GM18505 (cell line): ENCODE measurements around the gene DSCAM.

Experiments
- ATAC-seq: cut with Tn5 transposase; IDR thresholded peaks from one replicate; pipeline ENCODE4 v1.9.1; 2021; ENCODE audit not compliant: unreplicated experiment
- POLR2A ChIP-seq: IDR thresholded peaks from 4 replicates; pipeline ENCODE4 v1.6.1; 2011; ENCODE audit warnings: borderline replicate concordance; ENCODE audit not compliant: insufficient read depth, insufficient read length; ENCODE audit errors: extremely low read depth

The DSCAM gene

GRCh38 chr21:40595806-40596205 lies 251.2 kb downstream of the DSCAM start:
- TF ChIP-seq POLR2A: no peak
- ATAC-seq: no peak

GRCh38 chr21:40587736-40588346 lies 259.1 kb downstream of the DSCAM start:
- TF ChIP-seq POLR2A: no peak
- ATAC-seq: no peak

GRCh38 chr21:40586575-40586974 lies 260.4 kb downstream of the DSCAM start:
- no peak for TF ChIP-seq POLR2A
- no peak for ATAC-seq

- no peak for ATAC-seq
- no peak for TF ChIP-seq POLR2A
Measured at GRCh38 chr21:40577285-40578043, 269.5 kb downstream of the DSCAM start.

- no peak for ATAC-seq
- no peak for TF ChIP-seq POLR2A
Measured at GRCh38 chr21:40575976-40576375, 271.0 kb downstream of the DSCAM start.

GRCh38 chr21:40569357-40569756 lies 277.6 kb downstream of the DSCAM start:
- no peak for TF ChIP-seq POLR2A
- no peak for ATAC-seq

- TF ChIP-seq POLR2A: no peak
- no peak for ATAC-seq
Measured at GRCh38 chr21:40568807-40569206, 278.2 kb downstream of the DSCAM start.

- ATAC-seq: no peak
- TF ChIP-seq POLR2A: no peak
Measured at GRCh38 chr21:40567501-40567900, 279.5 kb downstream of the DSCAM start.

GRCh38 chr21:40566486-40566885 lies 280.5 kb downstream of the DSCAM start:
- TF ChIP-seq POLR2A: no peak
- ATAC-seq: no peak

GRCh38 chr21:40564318-40564717 lies 282.6 kb downstream of the DSCAM start:
- no peak for ATAC-seq
- TF ChIP-seq POLR2A: no peak

- no peak for ATAC-seq
- no peak for TF ChIP-seq POLR2A
Measured at GRCh38 chr21:40563900-40564299, 283.1 kb downstream of the DSCAM start.

GRCh38 chr21:40562242-40563002 lies 284.5 kb downstream of the DSCAM start:
- no peak for ATAC-seq
- TF ChIP-seq POLR2A: no peak

- TF ChIP-seq POLR2A: no peak
- no peak for ATAC-seq
Measured at GRCh38 chr21:40556442-40556968, 290.5 kb downstream of the DSCAM start.

GRCh38 chr21:40555021-40555528 lies 291.9 kb downstream of the DSCAM start:
- no peak for ATAC-seq
- no peak for TF ChIP-seq POLR2A

- TF ChIP-seq POLR2A: no peak
- ATAC-seq: no peak
Measured at GRCh38 chr21:40553781-40554180, 293.2 kb downstream of the DSCAM start.
